Right atrium auricular region (tissue), 2 donors: ENCODE measurements around the gene CDK12. TPM values are rescaled to one million over a fixed set of nuclear protein-coding genes. Genes with fewer than 3 reads are reported as not detected.
"Not testable (repeated sequence)": the region's sequence is repeated elsewhere in the genome, so short reads cannot be mapped to it uniquely, and the experiment has no call there.

Experiments
- DNase-seq: peaks from one replicate; pipeline ENCODE4 v3.0.0-alpha.2; 2019; ENCODE audit warnings: low spot score
- H3K27ac ChIP-seq, 2 donors: fragments of 200-600 bp; sonication (generic); 1 replicate in 1 of 2; 2 replicates in 1 of 2; pipeline ENCODE4 v1.5.1; 2016 to 2019
- H3K27me3 ChIP-seq, 2 donors: fragments of 200-600 bp; sonication (generic); one replicate each; pipeline versions ENCODE4 v1.5.1 to v1.6.0; 2017 to 2019
- H3K36me3 ChIP-seq: fragments of 200-600 bp; sonication (generic); one replicate; pipeline ENCODE4 v1.5.1; 2016
- H3K4me1 ChIP-seq, 2 donors: fragments of 200-600 bp; sonication (generic); one replicate each; pipeline versions ENCODE4 v1.5.1 to v1.6.0; 2017 to 2019
- H3K4me3 ChIP-seq, 2 donors: fragments of 200-600 bp; sonication (generic); 1 replicate in 1 of 2; 2 replicates in 1 of 2; pipeline ENCODE4 v1.5.1; 2017 to 2019; ENCODE audit warnings: mild to moderate bottlenecking in 1 of 2, moderate library complexity in 1 of 2
- H3K9me3 ChIP-seq, 2 donors: fragments of 200-600 bp; sonication (generic); one replicate each; pipeline ENCODE4 v1.5.1; 2019
- total RNA-seq, 2 donors: library from RNA; depleted of rRNA; stranded (reverse); fragments of >200 nt; gene quantifications; one replicate each; pipeline ENCODE4 v1.1.0, GENCODE V29; 2016
- TF ChIP-seq, protein P1 (sequence below), 2 donors: fragments of 200-600 bp; sonication (generic); IDR thresholded peaks; one replicate each; pipeline ENCODE4 v1.5.1; 2019; ENCODE audit warnings: antibody characterized with exemption in 2 of 2

Gene CDK12
- 10 to 100 TPM; 15.9 to 18.9 TPM for total RNA-seq

DNA sequence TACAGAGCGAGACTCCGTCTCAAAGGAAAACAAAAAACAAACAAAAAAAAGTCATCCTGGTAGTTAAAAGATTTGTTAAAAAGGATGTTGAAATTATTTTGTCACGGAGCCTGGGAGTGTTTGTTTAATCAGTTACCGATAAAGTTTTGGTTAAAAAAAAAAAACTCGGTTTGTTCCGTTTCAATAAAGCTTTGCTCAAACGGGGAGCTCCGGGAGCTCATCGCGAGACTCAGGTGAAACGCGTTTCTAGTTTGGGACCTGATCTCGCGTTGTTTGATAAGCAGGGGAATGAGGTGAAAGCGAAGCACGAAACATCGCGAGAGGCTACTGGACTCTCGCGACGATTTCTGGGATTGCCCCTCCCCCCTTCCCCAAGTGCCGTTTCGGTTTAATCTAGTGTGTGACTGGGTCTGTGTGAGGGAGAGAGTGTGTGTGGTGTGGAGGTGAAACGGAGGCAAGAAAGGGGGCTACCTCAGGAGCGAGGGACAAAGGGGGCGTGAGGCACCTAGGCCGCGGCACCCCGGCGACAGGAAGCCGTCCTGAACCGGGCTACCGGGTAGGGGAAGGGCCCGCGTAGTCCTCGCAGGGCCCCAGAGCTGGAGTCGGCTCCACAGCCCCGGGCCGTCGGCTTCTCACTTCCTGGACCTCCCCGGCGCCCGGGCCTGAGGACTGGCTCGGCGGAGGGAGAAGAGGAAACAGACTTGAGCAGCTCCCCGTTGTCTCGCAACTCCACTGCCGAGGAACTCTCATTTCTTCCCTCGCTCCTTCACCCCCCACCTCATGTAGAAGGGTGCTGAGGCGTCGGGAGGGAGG is at the start of gene CDK12:
Gene CDK12 (plus strand): TSS at position 374 of the 813 bp plus-strand sequence. CDS start 586 bp downstream, outside the sequence.
- TF ChIP-seq, protein P1, sequence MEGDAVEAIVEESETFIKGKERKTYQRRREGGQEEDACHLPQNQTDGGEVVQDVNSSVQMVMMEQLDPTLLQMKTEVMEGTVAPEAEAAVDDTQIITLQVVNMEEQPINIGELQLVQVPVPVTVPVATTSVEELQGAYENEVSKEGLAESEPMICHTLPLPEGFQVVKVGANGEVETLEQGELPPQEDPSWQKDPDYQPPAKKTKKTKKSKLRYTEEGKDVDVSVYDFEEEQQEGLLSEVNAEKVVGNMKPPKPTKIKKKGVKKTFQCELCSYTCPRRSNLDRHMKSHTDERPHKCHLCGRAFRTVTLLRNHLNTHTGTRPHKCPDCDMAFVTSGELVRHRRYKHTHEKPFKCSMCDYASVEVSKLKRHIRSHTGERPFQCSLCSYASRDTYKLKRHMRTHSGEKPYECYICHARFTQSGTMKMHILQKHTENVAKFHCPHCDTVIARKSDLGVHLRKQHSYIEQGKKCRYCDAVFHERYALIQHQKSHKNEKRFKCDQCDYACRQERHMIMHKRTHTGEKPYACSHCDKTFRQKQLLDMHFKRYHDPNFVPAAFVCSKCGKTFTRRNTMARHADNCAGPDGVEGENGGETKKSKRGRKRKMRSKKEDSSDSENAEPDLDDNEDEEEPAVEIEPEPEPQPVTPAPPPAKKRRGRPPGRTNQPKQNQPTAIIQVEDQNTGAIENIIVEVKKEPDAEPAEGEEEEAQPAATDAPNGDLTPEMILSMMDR (IDR thresholded peaks at IDR 0.05) = no peak
- Histone ChIP-seq H3K27ac (peak within 1 kb of the TSS; percentile 98 to 99), H3K36me3 (no peaks in the 10 kb centered on the region), H3K9me3 (no peaks in the 10 kb centered on the region), H3K4me1 (peaks cover 0 to 42% of the 10 kb centered on the region in 2 donors), H3K4me3 (peak within 1 kb of the TSS; percentile 84 to 94), H3K27me3 (no peaks in the 10 kb centered on the region)
- peak; percentile 98 for DNase-seq

DNA sequence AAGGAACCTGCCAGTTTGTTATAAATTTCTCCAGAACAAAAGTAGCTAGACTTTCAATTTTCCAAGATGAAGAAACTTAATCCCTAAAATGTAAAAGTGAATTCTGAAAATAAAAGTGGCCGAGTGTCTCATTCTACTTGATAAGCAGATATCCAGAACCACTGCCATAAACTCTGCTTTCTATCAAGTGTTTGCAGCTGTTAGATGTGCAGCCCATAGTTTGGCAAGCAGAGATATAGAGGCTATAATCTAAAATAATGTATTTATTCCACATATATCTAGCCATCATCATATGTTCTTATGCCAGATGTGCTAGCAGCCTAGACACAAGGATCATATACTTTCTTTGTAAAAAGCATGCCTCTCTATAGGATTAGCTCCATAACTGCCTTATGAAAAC is 45.1 kb upstream of the CDK12 start:
- no peak overlapping the region for H3K27ac ChIP-seq

DNA sequence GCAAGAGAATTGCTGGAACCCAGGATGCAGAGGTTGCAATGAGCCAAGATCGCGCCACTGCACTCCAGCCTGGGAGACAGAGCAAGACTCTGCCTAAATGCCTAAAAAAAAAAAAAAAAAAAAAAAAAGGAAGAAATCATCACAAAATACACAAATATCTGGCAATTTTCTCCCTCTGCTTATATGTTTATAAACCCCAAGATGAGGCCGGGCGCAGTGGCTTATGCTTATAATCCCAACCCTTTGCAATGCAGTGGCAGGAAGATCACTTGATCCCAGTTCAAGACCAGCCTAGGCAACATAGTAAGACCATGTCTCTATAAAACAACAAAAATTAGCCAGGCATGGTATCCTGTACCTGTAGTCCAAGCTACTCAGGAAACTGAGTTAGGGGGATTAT is 31.7 kb upstream of the CDK12 start:
- Histone ChIP-seq H3K27me3 (no peaks in the 10 kb centered on the region), H3K27ac (no peak overlapping the region), H3K36me3 (peaks cover 92% of the 10 kb centered on the region), H3K4me3 (no peak overlapping the region), H3K9me3 (no peaks in the 10 kb centered on the region), H3K4me1 (no peaks in the 10 kb centered on the region)
- DNase-seq = no peak
- TF ChIP-seq, protein P1 (IDR thresholded peaks at IDR 0.05) = no peak

More for the DNA sequence above, 45.1 kb upstream of the CDK12 start:
- DNase-seq = no peak
- Histone ChIP-seq H3K4me1 (no peaks in the 10 kb centered on the region), H3K36me3 (peaks cover 87% of the 10 kb centered on the region), H3K4me3 (no peak overlapping the region), H3K27me3 (no peaks in the 10 kb centered on the region), H3K9me3 (no peaks in the 10 kb centered on the region)
- TF ChIP-seq, protein P1 (IDR thresholded peaks at IDR 0.05) = no peak

DNA sequence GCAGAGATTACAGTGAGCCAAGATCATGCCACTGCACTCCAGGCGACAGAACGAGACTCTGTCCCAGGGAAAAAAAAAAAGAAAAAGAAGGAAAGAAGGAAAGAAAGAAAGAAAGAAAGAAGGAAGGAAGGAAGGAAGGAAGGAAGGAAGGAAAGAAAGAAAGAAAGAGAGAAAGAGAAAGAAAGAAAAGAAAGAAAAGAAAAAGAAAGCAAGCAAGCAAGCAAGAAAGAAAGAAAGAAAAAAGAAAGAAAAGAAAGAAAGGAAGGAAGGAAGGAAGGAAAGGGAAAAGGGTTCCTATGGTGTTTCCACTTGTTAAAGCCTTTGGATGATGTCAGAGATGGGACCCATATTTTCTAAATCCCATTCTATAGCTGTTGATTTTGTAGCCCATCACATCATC is 21.4 kb upstream of the CDK12 start:
- not testable (repeated sequence) for H3K4me3 ChIP-seq, H3K4me1 ChIP-seq, DNase-seq, H3K27ac ChIP-seq, H3K9me3 ChIP-seq, H3K27me3 ChIP-seq
- H3K36me3 ChIP-seq = peaks cover 86% of the 10 kb centered on the region

DNA sequence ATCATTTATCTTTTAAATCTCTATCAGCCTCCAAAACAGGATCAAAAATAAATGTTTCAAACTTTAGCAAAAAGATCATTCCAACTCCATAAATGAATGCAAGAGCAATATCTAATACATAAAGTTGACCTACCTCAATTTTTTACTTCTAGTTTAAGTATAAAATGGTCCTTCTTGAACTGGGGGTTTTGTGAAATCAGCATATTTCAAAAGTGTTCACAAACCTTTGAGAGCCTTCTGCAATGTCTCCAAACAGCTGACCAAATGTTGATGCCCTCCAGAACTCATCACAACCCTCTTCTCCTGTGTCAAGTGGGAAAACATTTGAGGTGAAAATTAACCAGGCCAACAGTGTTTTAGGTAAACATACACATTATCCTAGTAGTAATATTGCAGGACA is 18.0 kb upstream of the CDK12 start:
- Histone ChIP-seq H3K27me3 (no peaks in the 10 kb centered on the region), H3K4me3 (no peak overlapping the region), H3K9me3 (no peaks in the 10 kb centered on the region), H3K4me1 (no peaks in the 10 kb centered on the region), H3K27ac (no peak overlapping the region), H3K36me3 (peaks cover 83% of the 10 kb centered on the region)
- DNase-seq = no peak
- TF ChIP-seq, protein P1 (IDR thresholded peaks at IDR 0.05) = no peak

DNA sequence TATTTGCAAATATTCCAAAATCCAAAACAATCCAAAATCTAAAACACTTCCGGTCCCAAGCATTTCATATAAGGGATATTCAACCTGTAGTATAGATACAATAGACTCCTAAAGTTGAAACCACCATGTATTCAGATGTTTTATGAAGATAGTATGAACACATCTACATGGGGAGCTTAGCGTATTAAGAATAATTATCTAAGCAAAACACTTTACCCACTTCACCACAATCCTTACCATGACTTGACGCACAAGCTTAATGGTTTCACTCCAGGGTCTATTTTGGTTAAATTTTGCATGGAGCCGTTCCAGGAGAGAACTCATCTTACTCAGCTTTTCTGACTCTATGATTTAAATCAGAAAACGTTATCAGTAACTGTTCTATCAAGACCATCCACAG is 13.7 kb upstream of the CDK12 start:
- no peaks in the 10 kb centered on the region for H3K27me3 ChIP-seq
- TF ChIP-seq, protein P1 (IDR thresholded peaks at IDR 0.05) = no peak
- H3K9me3 ChIP-seq = no peaks in the 10 kb centered on the region
- no peak overlapping the region for H3K27ac ChIP-seq
- peaks cover 51% of the 10 kb centered on the region for H3K36me3 ChIP-seq
- no peak for DNase-seq
- H3K4me3 ChIP-seq = no peak overlapping the region
- peaks cover 0 to 15% of the 10 kb centered on the region in 2 donors for H3K4me1 ChIP-seq
